H1 (cell line): ENCODE results near the gene ZNF385B. TPM values are rescaled to one million over a fixed set of nuclear protein-coding genes. Genes with fewer than 3 reads are reported as not detected.
"Not testable (repeated sequence)": the region's sequence is repeated elsewhere in the genome, so short reads cannot be mapped to it uniquely, and the experiment has no call there.

ENCODE experiments used
- CTCF ChIA-PET: fragments of 300-600 bp; sonication (Branson Sonifier 250); formaldehyde crosslinking; loops from one replicate; lab custom pipeline; 2021; ENCODE audit not compliant: partially characterized antibody; lab: Charles Lee
- POLR2A ChIA-PET: fragments of 300-600 bp; sonication (Branson Sonifier 250); formaldehyde crosslinking; loops from one replicate; lab custom pipeline; 2021; ENCODE audit warnings: inconsistent platforms; ENCODE audit not compliant: partially characterized antibody; lab: Charles Lee
- DNase-seq, 2 experiments: peaks; one replicate each; pipeline versions ENCODE4 v3.0.0 to v3.0.0-alpha.2; 2010 to 2022; ENCODE audit warnings: low spot score in 2 of 2, low read depth in 1 of 2, mixed read lengths in 1 of 2
- FAIRE-seq: peaks from 2 replicates; lab custom pipeline; 2011; peaks lifted over from hg19 to GRCh38; lab: Jason Lieb, UNC
- H2AFZ ChIP-seq: 2 replicates; pipeline ENCODE4 v1.8.1; 2012; ENCODE audit warnings: low read length, inconsistent platforms
- H2AK5ac ChIP-seq: 2 replicates; pipeline ENCODE4 v1.6.1; 2013; ENCODE audit warnings: low read depth, low read length
- H2BK120ac ChIP-seq: replicated peaks from 2 replicates; pipeline ENCODE3; 2013; ENCODE audit warnings: low read depth, low read length, inconsistent platforms
- H2BK12ac ChIP-seq: 2 replicates; pipeline ENCODE4 v1.6.1; 2013; ENCODE audit warnings: low read depth, low read length
- H2BK15ac ChIP-seq: 2 replicates; pipeline ENCODE4 v1.6.1; 2013; ENCODE audit warnings: low read length
- H2BK20ac ChIP-seq: 2 replicates; pipeline ENCODE4 v1.6.1; 2013; ENCODE audit warnings: low read length
- H2BK5ac ChIP-seq: 2 replicates; pipeline ENCODE4 v1.6.1; 2013; ENCODE audit warnings: low read depth, low read length
- H3K14ac ChIP-seq: 2 replicates; pipeline ENCODE4 v1.6.1; 2013; ENCODE audit warnings: inconsistent platforms; ENCODE audit not compliant: insufficient read length
- H3K18ac ChIP-seq: 2 replicates; pipeline ENCODE4 v1.6.1; 2013; ENCODE audit warnings: low read length; ENCODE audit errors: extremely low read depth
- H3K23ac ChIP-seq: 2 replicates; pipeline ENCODE4 v1.6.1; 2013; ENCODE audit warnings: inconsistent platforms; ENCODE audit not compliant: insufficient read length
- H3K23me2 ChIP-seq: 2 replicates; pipeline ENCODE4 v1.6.1; 2013; ENCODE audit warnings: low read depth, low read length
- H3K27ac ChIP-seq: 2 replicates; pipeline ENCODE4 v1.6.1; 2011; ENCODE audit warnings: low read depth, low read length, inconsistent platforms
- H3K27me3 ChIP-seq, 4 experiments: replicated peaks in 1 of 4; 1 replicate in 1 of 4; 2 replicates in 3 of 4; pipeline versions ENCODE4 v1.6.1 to v1.8.1; 2011 to 2013; ENCODE audit warnings: low read length in 3 of 4, mild to moderate bottlenecking in 3 of 4, inconsistent platforms in 2 of 4, mixed read lengths in 2 of 4, moderate library complexity in 1 of 4; ENCODE audit not compliant: control insufficient read depth in 3 of 4, insufficient read depth in 3 of 4; ENCODE audit errors: extremely low read depth in 1 of 4
- H3K36me3 ChIP-seq, 4 experiments: 2 replicates each; pipeline versions ENCODE4 v1.6.1 to v1.8.1; 2011 to 2013; ENCODE audit warnings: mild to moderate bottlenecking in 4 of 4, low read length in 3 of 4, moderate library complexity in 2 of 4, control low read depth in 1 of 4, inconsistent platforms in 1 of 4; ENCODE audit not compliant: insufficient read depth in 4 of 4, control insufficient read depth in 2 of 4
- H3K4ac ChIP-seq: replicated peaks from 2 replicates; pipeline ENCODE3; 2013; ENCODE audit warnings: low read length, low read depth, mixed read lengths, inconsistent platforms; ENCODE audit not compliant: insufficient read length
- H3K4me1 ChIP-seq, 4 experiments: replicated peaks in 1 of 4; 1 replicate in 1 of 4; 2 replicates in 3 of 4; pipeline versions ENCODE4 v1.6.1 to v1.8.1; 2011 to 2013; ENCODE audit warnings: low read length in 3 of 4, inconsistent platforms in 2 of 4, mixed read lengths in 1 of 4; ENCODE audit not compliant: insufficient read depth in 4 of 4, control insufficient read depth in 3 of 4
- H3K4me2 ChIP-seq, 2 experiments: 2 replicates each; pipeline versions ENCODE4 v1.6.1 to v1.8.1; 2011 to 2013; ENCODE audit warnings: low read depth in 2 of 2, low read length in 2 of 2, control low read depth in 1 of 2, inconsistent platforms in 1 of 2, mild to moderate bottlenecking in 1 of 2; ENCODE audit not compliant: insufficient read depth in 1 of 2
- H3K4me3 ChIP-seq, 4 experiments: fragments of 200-600, 300-600 bp in 1 of 4; sonication (generic), shearing (Covaris generic), sonication (Bioruptor Twin) in 1 of 4; 2 replicates each; pipeline versions ENCODE4 v1.5.1 to v1.8.1; 2011 to 2016; ENCODE audit warnings: low read length in 4 of 4, low read depth in 3 of 4, control low read depth in 2 of 4, inconsistent platforms in 2 of 4, mild to moderate bottlenecking in 2 of 4, mixed read lengths in 1 of 4, moderate library complexity in 1 of 4; ENCODE audit not compliant: insufficient read depth in 2 of 4; ENCODE audit errors: extremely low read depth in 1 of 4
- H3K56ac ChIP-seq: replicated peaks from 2 replicates; pipeline ENCODE3; 2013; ENCODE audit warnings: low read depth, mild to moderate bottlenecking, mixed read lengths, low read length, inconsistent platforms; ENCODE audit not compliant: insufficient read length
- H3K79me1 ChIP-seq: 2 replicates; pipeline ENCODE4 v1.6.1; 2013; ENCODE audit warnings: low read depth, low read length, control low read depth
- H3K79me2 ChIP-seq, 2 experiments: 2 replicates each; pipeline versions ENCODE4 v1.6.1 to v1.8.1; 2012 to 2013; ENCODE audit warnings: low read length in 2 of 2, mild to moderate bottlenecking in 2 of 2, inconsistent platforms in 1 of 2; ENCODE audit not compliant: insufficient read depth in 2 of 2, control insufficient read depth in 1 of 2
- H3K9ac ChIP-seq, 4 experiments: replicated peaks in 1 of 4; 1 replicate in 1 of 4; 2 replicates in 3 of 4; pipeline versions ENCODE4 v1.6.1 to v1.8.1; 2011 to 2013; ENCODE audit warnings: low read depth in 3 of 4, low read length in 3 of 4, control low read depth in 2 of 4, mild to moderate bottlenecking in 2 of 4, moderate library complexity in 2 of 4, inconsistent platforms in 1 of 4; ENCODE audit errors: extremely low read depth in 1 of 4
- H3K9me3 ChIP-seq, 2 experiments: 2 replicates each; pipeline versions ENCODE4 v1.6.1 to v1.8.1; 2012 to 2013; ENCODE audit warnings: mild to moderate bottlenecking in 2 of 2, moderate library complexity in 2 of 2, control low read depth in 1 of 2, inconsistent platforms in 1 of 2, low read depth in 1 of 2, low read length in 1 of 2, mixed read lengths in 1 of 2; ENCODE audit not compliant: insufficient read depth in 2 of 2
- H4K20me1 ChIP-seq, 2 experiments: replicated peaks in 1 of 2; 2 replicates each; pipeline versions ENCODE3 to v1.8.1; 2011 to 2013; ENCODE audit warnings: inconsistent platforms in 2 of 2, low read length in 2 of 2, mild to moderate bottlenecking in 1 of 2; ENCODE audit not compliant: insufficient read depth in 2 of 2, control insufficient read depth in 1 of 2
- H4K5ac ChIP-seq: 2 replicates; pipeline ENCODE4 v1.6.1; 2013; ENCODE audit warnings: low read length, low read depth, mixed read lengths, inconsistent platforms; ENCODE audit not compliant: insufficient read length
- H4K8ac ChIP-seq: 2 replicates; pipeline ENCODE4 v1.8.0; 2013; ENCODE audit warnings: mild to moderate bottlenecking, moderate library complexity, low read length, inconsistent platforms; ENCODE audit not compliant: insufficient read depth; ENCODE audit errors: extremely low read depth
- H4K91ac ChIP-seq: replicated peaks from 2 replicates; pipeline ENCODE3; 2013; ENCODE audit warnings: low read length, mixed read lengths, inconsistent platforms; ENCODE audit not compliant: insufficient read length
- WGBS, 2 experiments: shearing (Covaris generic) in 1 of 2; methylation state at CpG; one replicate each; pipeline versions ENCODE4 v1.1.6 to v1.1.7; 2013 to 2015; ENCODE audit warnings: low lambda C conversion rate in 2 of 2, mixed read lengths in 2 of 2, inconsistent platforms in 1 of 2, low coverage in 1 of 2, missing lambda C conversion rate in 1 of 2; ENCODE audit not compliant: insufficient replicate concordance in 2 of 2, insufficient coverage in 1 of 2, insufficient read length in 1 of 2; ENCODE audit errors: extremely low coverage in 1 of 2, missing lambda C conversion rate in 1 of 2; 5-methylcytosine and 5-hydroxymethylcytosine counted together
- polyA plus RNA-seq, 7 experiments: library from polyadenylated mRNA; depleted of rRNA in 3 of 7; stranded (reverse) in 5 of 7; unstranded in 2 of 7; fragments of >200 nt in 5 of 7; fragments of 200-250 nt in 2 of 7; gene quantifications; 1 replicate in 5 of 7; 2 replicates in 1 of 7; 4 replicates in 1 of 7; pipeline versions ENCODE4 v1.2.1 to v1.2.3, GENCODE V29; 2011 to 2013; ENCODE audit warnings: missing spikeins in 2 of 7, mixed read lengths in 2 of 7
- total RNA-seq: library from RNA; stranded (reverse); fragmentation: NEBNext Ultra II Directional; extraction: Animal tissue kit (Norgen Biotek cat#: 25700); gene quantifications from 2 replicates; pipeline ENCODE4 v1.2.1, GENCODE V29; 2021

ZNF385B gene
- total and polyA plus RNA-seq, 2 of the 8 experiments (the other 6 are each of a cell fraction or from before 2014, with no cell fraction given) = 1.1 to 3.7 TPM

DNA sequence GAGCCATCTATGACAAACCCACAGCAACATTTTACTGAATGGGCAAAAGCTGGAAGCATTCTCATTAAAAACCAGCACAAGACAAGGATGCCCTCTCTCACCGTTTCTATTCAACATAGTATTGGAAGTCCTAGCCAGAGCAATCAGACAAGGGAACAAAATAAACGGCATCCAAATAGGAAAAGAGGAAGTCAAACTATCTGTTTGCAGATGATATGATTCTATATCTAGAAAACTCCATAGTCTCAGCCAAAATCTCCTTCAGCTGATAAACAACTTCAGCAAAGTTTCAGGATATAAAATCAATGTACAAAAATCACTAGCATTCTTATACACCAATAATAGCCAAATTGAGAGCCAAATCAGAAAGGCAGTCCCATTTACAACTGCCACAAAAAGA, 79.1 kb downstream of the ZNF385B start:
- WGBS, 2 experiments = 86% methylated on average over 2 of the region's 2 CpGs; no CpG with 5 or more reads in 1 of the 2 experiments
- H4K20me1 ChIP-seq, CTCF ChIA-PET, H2BK20ac ChIP-seq, H3K27me3 ChIP-seq, H4K91ac ChIP-seq, H3K4me3 ChIP-seq, H2AK5ac ChIP-seq, H2BK15ac ChIP-seq, H3K14ac ChIP-seq, H2BK12ac ChIP-seq, H3K9ac ChIP-seq, H2BK120ac ChIP-seq, H3K4me2 ChIP-seq, H3K23ac ChIP-seq, DNase-seq, H3K9me3 ChIP-seq, H2AFZ ChIP-seq, H3K56ac ChIP-seq, H3K36me3 ChIP-seq, H2BK5ac ChIP-seq, H4K8ac ChIP-seq, H3K27ac ChIP-seq, POLR2A ChIA-PET, H3K4ac ChIP-seq, H4K5ac ChIP-seq, H3K4me1 ChIP-seq, FAIRE-seq, H3K79me1 ChIP-seq, H3K23me2 ChIP-seq, H3K79me2 ChIP-seq, H3K18ac ChIP-seq: not testable (repeated sequence)
